Neural cell (in vitro differentiated cells): ENCODE results near the gene LINC01488. TPM values are rescaled to one million over a fixed set of nuclear protein-coding genes. Genes with fewer than 3 reads are reported as not detected.

Experiments used
- H2AFZ ChIP-seq: fragments of 200-600, 300-800 bp; sonication (generic), shearing (Covaris generic); 2 replicates; pipeline ENCODE4 v1.6.0; 2014; ENCODE audit warnings: low read depth, mild to moderate bottlenecking, antibody characterized with exemption, low read length, moderate library complexity
- H3F3A ChIP-seq: fragments of 200-600 bp; shearing (Covaris generic); 2 replicates; pipeline ENCODE4 v1.6.1; 2016; ENCODE audit warnings: mild to moderate bottlenecking, moderate library complexity, mixed read lengths, antibody characterized with exemption, low read length; ENCODE audit not compliant: insufficient read depth, poor library complexity, severe bottlenecking
- H3K27ac ChIP-seq: fragments of 200-600, 300-800 bp; sonication (generic), shearing (Covaris generic); 2 replicates; pipeline ENCODE4 v1.5.1; 2014; ENCODE audit warnings: mild to moderate bottlenecking, low read length, moderate library complexity
- H3K27me3 ChIP-seq: fragments of 300-800, 200-600 bp; sonication (generic), shearing (Covaris generic); 2 replicates; pipeline ENCODE4 v1.6.0; 2014; ENCODE audit warnings: mild to moderate bottlenecking, low read depth, low read length, moderate library complexity; ENCODE audit not compliant: insufficient read depth
- H3K36me3 ChIP-seq: fragments of 300-800, 200-600 bp; sonication (generic), shearing (Covaris generic); 2 replicates; pipeline ENCODE4 v1.5.1; 2014; ENCODE audit warnings: mild to moderate bottlenecking, antibody characterized with exemption, low read length, moderate library complexity; ENCODE audit not compliant: insufficient read depth
- H3K4me2 ChIP-seq: fragments of 300-800, 200-600 bp; sonication (generic), shearing (Covaris generic); 2 replicates; pipeline ENCODE4 v1.6.0; 2014; ENCODE audit warnings: mild to moderate bottlenecking, low read length
- H3K4me3 ChIP-seq: fragments of 300-800, 200-600 bp; sonication (generic), shearing (Covaris generic); 2 replicates; pipeline ENCODE4 v1.5.1; 2014; ENCODE audit warnings: mild to moderate bottlenecking, low read length, moderate library complexity
- H3K79me2 ChIP-seq: fragments of 200-600 bp; shearing (Covaris generic); replicated peaks from 2 replicates; pipeline ENCODE4 v1.6.0; 2014; ENCODE audit warnings: mild to moderate bottlenecking, low read length, moderate library complexity; ENCODE audit not compliant: insufficient read depth
- H3K9ac ChIP-seq: fragments of 300-800, 200-600 bp; sonication (generic), shearing (Covaris generic); 2 replicates; pipeline ENCODE4 v1.6.1; 2016; ENCODE audit warnings: mild to moderate bottlenecking, low read length, mixed read lengths
- H3K9me2 ChIP-seq: fragments of 200-600 bp; shearing (Covaris generic); 2 replicates; pipeline ENCODE4 v1.6.1; 2016; ENCODE audit warnings: mild to moderate bottlenecking, low read length, mixed read lengths; ENCODE audit not compliant: insufficient read depth
- H3K9me3 ChIP-seq: fragments of 200-600, 300-800 bp; sonication (generic), shearing (Covaris generic); 2 replicates; pipeline ENCODE4 v1.6.1; 2016; ENCODE audit warnings: mild to moderate bottlenecking, mixed run types, low read length, moderate library complexity, mixed read lengths
- H4K20me1 ChIP-seq: fragments of 200-600 bp; shearing (Covaris generic); 2 replicates; pipeline ENCODE4 v1.6.1; 2016; ENCODE audit warnings: mild to moderate bottlenecking, mixed run types; ENCODE audit not compliant: insufficient read depth
- CTCF ChIP-seq: fragments of 450-650 bp; IDR thresholded peaks from 2 replicates; pipeline ENCODE4 v1.5.1; 2014; ENCODE audit warnings: antibody characterized with exemption, mild to moderate bottlenecking, moderate library complexity; ENCODE audit not compliant: poor library complexity, severe bottlenecking
- EP300 ChIP-seq: fragments of 450-650 bp; conservative IDR thresholded peaks from 2 replicates; pipeline ENCODE4 v1.6.1; 2014; ENCODE audit warnings: antibody characterized with exemption, mild to moderate bottlenecking, moderate library complexity; ENCODE audit not compliant: poor library complexity, severe bottlenecking
- EZH2 ChIP-seq: fragments of 200-600, 300-800 bp; shearing (Covaris generic), sonication (generic); IDR thresholded peaks from 2 replicates; pipeline ENCODE4 v1.6.1; 2014; ENCODE audit warnings: antibody characterized with exemption, low read length, borderline replicate concordance, mild to moderate bottlenecking; ENCODE audit not compliant: insufficient read depth, poor library complexity, severe bottlenecking
- MXI1 ChIP-seq: fragments of 450-650 bp; conservative IDR thresholded peaks from 2 replicates; pipeline ENCODE4 v1.6.1; 2014; ENCODE audit warnings: antibody characterized with exemption, mild to moderate bottlenecking; ENCODE audit not compliant: poor library complexity, severe bottlenecking
- POLR2AphosphoS5 ChIP-seq: IDR thresholded peaks from 2 replicates; pipeline ENCODE4 v1.6.1; 2012
- RAD21 ChIP-seq: fragments of 450-650 bp; conservative IDR thresholded peaks from 2 replicates; pipeline ENCODE4 v1.6.1; 2014; ENCODE audit warnings: antibody characterized with exemption, mild to moderate bottlenecking, moderate library complexity
- REST ChIP-seq: IDR thresholded peaks from 2 replicates; pipeline ENCODE4 v1.6.1; 2012; ENCODE audit warnings: borderline replicate concordance
- SMC3 ChIP-seq: fragments of 450-650 bp; conservative IDR thresholded peaks from 2 replicates; pipeline ENCODE4 v1.6.1; 2014; ENCODE audit warnings: antibody characterized with exemption, mild to moderate bottlenecking, moderate library complexity; ENCODE audit not compliant: poor library complexity
- TAF1 ChIP-seq: IDR thresholded peaks from 2 replicates; pipeline ENCODE4 v1.6.1; 2012; ENCODE audit warnings: low read depth
- polyA plus RNA-seq: library from polyadenylated mRNA; depleted of rRNA; stranded (reverse); fragments of >200 nt; gene quantifications from 2 replicates; pipeline ENCODE4 v1.2.3, GENCODE V29; 2014

LINC01488 gene
- polyA plus RNA-seq, 1 donor from 2014 or later, result not detected

GRCh38 chr11:69494851-69495250 is 13.4 kb downstream of the LINC01488 start:
- Histone ChIP-seq H3K36me3 (no peaks in the 10 kb centered on the region), H2AFZ (no peak overlapping the region), H3K27ac (no peak overlapping the region), H3K79me2 (no peaks in the 10 kb centered on the region), H3F3A (no peaks in the 10 kb centered on the region), H3K4me2 (no peak overlapping the region), H3K9me2 (no peaks in the 10 kb centered on the region), H3K9me3 (no peaks in the 10 kb centered on the region), H3K9ac (no peak overlapping the region), H3K4me3 (no peak overlapping the region), H3K27me3 (no peaks in the 10 kb centered on the region), H4K20me1 (no peaks in the 10 kb centered on the region)
- TF ChIP-seq MXI1 (no peak), RAD21 (no peak), TAF1 (no peak), CTCF (no peak), EP300 (no peak), EZH2 (no peak), POLR2AphosphoS5 (no peak), SMC3 (no peak), REST (no peak)

- no peak overlapping the region for H2AFZ ChIP-seq
- no peaks in the 10 kb centered on the region for H3K36me3 ChIP-seq
- no peak overlapping the region for H3K9ac ChIP-seq
- H3K9me2 ChIP-seq, result no peaks in the 10 kb centered on the region
- no peaks in the 10 kb centered on the region for H3K79me2 ChIP-seq
- H3K4me3 ChIP-seq, result no peak overlapping the region
- H3K27ac ChIP-seq, result no peak overlapping the region
- no peaks in the 10 kb centered on the region for H3F3A ChIP-seq
- no peaks in the 10 kb centered on the region for H3K9me3 ChIP-seq
- TF ChIP-seq EZH2, result no peak
- TF ChIP-seq RAD21, result no peak
- TF ChIP-seq CTCF, result no peak
- no peak for TF ChIP-seq REST
- TF ChIP-seq EP300, result no peak
- no peak for TF ChIP-seq POLR2AphosphoS5
- no peak for TF ChIP-seq SMC3
- TF ChIP-seq TAF1, result no peak
- no peak for TF ChIP-seq MXI1
- no peak overlapping the region for H3K4me2 ChIP-seq
- no peaks in the 10 kb centered on the region for H3K27me3 ChIP-seq
- H4K20me1 ChIP-seq, result no peaks in the 10 kb centered on the region
Measured at GRCh38 chr11:69495441-69496201, 14.2 kb downstream of the LINC01488 start.
